ENCODE data around the gene MYO1A. TPM values are rescaled to one million over a fixed set of nuclear protein-coding genes. Genes with fewer than 3 reads are reported as not detected.

MYO1A gene
- total and polyA plus RNA-seq, 2 of the 13 experiments (the other 11 are each of a cell fraction or from before 2014, with no cell fraction given), result 5.3 to 6.0 TPM

DNA sequence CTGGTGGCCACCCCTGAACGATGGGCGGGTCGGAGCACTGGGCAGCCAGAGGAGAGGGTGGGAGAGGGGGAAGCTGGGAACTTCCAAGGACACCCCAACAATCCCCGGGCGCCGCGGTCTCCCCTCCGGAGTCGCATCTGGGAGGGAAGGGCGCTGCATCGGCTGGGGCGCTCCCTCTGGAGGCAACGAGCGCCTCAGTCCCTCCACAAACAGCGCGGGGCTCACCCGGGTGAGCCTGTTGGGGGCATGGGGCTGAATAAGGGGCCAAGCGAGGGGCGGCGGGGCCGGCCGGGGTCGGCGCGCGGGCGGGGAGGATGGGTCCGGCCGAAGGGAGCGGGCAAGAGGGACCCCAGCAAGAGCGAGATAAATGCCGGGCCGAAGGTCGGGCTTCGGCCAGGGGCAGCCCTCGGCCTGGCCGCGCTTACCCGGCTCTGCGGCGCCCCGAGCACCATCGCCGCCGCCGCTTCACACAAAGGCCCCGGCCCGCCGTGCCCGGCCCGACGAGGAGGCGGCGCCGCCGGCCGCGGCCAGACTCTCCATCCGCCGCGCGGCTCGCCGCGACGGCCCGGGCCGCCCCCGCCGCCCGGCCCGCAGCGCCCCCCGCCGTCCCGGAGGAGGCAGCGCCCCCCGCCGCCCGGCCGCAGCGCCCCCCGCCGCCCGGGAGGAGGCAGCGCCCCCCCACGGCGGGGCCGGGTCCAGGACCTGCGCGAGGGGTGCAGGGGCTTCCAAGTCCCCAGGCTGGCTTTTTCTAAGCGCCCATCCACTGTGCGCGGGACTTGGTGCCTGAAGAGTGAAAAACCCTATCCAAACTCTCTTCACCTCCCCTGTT lies 43.7 kb downstream of the MYO1A start, which contains the start of gene ZBTB39 (continued):
- TF ChIP-seq, protein P1, sequence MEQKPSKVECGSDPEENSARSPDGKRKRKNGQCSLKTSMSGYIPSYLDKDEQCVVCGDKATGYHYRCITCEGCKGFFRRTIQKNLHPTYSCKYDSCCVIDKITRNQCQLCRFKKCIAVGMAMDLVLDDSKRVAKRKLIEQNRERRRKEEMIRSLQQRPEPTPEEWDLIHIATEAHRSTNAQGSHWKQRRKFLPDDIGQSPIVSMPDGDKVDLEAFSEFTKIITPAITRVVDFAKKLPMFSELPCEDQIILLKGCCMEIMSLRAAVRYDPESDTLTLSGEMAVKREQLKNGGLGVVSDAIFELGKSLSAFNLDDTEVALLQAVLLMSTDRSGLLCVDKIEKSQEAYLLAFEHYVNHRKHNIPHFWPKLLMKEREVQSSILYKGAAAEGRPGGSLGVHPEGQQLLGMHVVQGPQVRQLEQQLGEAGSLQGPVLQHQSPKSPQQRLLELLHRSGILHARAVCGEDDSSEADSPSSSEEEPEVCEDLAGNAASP (CRISPR knock-in tag; IDR thresholded peaks at IDR 0.05; ENCODE audit: borderline replicate concordance), result no peak
- TF ChIP-seq ZNF513 (CRISPR knock-in tag; conservative IDR thresholded peaks at IDR 0.05), result no peak
- no peak for TF ChIP-seq ZSCAN12 (CRISPR knock-in tag; IDR thresholded peaks at IDR 0.05)
- no peak for TF ChIP-seq HNF1B (CRISPR knock-in tag; IDR thresholded peaks at IDR 0.05)
- no peak for TF ChIP-seq BATF2 (CRISPR knock-in tag; IDR thresholded peaks at IDR 0.05)
- no peak for TF ChIP-seq ZNF317 (CRISPR knock-in tag; IDR thresholded peaks at IDR 0.05)
- no peak for TF ChIP-seq LBX2 (CRISPR knock-in tag; IDR thresholded peaks at IDR 0.05; ENCODE audit: borderline replicate concordance)
- TF ChIP-seq NFE2 (CRISPR knock-in tag; IDR thresholded peaks at IDR 0.05), result no peak
- TF ChIP-seq, protein P2, sequence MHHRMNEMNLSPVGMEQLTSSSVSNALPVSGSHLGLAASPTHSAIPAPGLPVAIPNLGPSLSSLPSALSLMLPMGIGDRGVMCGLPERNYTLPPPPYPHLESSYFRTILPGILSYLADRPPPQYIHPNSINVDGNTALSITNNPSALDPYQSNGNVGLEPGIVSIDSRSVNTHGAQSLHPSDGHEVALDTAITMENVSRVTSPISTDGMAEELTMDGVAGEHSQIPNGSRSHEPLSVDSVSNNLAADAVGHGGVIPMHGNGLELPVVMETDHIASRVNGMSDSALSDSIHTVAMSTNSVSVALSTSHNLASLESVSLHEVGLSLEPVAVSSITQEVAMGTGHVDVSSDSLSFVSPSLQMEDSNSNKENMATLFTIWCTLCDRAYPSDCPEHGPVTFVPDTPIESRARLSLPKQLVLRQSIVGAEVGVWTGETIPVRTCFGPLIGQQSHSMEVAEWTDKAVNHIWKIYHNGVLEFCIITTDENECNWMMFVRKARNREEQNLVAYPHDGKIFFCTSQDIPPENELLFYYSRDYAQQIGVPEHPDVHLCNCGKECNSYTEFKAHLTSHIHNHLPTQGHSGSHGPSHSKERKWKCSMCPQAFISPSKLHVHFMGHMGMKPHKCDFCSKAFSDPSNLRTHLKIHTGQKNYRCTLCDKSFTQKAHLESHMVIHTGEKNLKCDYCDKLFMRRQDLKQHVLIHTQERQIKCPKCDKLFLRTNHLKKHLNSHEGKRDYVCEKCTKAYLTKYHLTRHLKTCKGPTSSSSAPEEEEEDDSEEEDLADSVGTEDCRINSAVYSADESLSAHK (CRISPR knock-in tag; IDR thresholded peaks at IDR 0.05; ENCODE audit: borderline replicate concordance), result no peak
- TF ChIP-seq, protein P3, sequence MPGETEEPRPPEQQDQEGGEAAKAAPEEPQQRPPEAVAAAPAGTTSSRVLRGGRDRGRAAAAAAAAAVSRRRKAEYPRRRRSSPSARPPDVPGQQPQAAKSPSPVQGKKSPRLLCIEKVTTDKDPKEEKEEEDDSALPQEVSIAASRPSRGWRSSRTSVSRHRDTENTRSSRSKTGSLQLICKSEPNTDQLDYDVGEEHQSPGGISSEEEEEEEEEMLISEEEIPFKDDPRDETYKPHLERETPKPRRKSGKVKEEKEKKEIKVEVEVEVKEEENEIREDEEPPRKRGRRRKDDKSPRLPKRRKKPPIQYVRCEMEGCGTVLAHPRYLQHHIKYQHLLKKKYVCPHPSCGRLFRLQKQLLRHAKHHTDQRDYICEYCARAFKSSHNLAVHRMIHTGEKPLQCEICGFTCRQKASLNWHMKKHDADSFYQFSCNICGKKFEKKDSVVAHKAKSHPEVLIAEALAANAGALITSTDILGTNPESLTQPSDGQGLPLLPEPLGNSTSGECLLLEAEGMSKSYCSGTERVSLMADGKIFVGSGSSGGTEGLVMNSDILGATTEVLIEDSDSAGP (CRISPR knock-in tag; IDR thresholded peaks at IDR 0.05; ENCODE audit: borderline replicate concordance), result no peak
- TF ChIP-seq, protein P4, sequence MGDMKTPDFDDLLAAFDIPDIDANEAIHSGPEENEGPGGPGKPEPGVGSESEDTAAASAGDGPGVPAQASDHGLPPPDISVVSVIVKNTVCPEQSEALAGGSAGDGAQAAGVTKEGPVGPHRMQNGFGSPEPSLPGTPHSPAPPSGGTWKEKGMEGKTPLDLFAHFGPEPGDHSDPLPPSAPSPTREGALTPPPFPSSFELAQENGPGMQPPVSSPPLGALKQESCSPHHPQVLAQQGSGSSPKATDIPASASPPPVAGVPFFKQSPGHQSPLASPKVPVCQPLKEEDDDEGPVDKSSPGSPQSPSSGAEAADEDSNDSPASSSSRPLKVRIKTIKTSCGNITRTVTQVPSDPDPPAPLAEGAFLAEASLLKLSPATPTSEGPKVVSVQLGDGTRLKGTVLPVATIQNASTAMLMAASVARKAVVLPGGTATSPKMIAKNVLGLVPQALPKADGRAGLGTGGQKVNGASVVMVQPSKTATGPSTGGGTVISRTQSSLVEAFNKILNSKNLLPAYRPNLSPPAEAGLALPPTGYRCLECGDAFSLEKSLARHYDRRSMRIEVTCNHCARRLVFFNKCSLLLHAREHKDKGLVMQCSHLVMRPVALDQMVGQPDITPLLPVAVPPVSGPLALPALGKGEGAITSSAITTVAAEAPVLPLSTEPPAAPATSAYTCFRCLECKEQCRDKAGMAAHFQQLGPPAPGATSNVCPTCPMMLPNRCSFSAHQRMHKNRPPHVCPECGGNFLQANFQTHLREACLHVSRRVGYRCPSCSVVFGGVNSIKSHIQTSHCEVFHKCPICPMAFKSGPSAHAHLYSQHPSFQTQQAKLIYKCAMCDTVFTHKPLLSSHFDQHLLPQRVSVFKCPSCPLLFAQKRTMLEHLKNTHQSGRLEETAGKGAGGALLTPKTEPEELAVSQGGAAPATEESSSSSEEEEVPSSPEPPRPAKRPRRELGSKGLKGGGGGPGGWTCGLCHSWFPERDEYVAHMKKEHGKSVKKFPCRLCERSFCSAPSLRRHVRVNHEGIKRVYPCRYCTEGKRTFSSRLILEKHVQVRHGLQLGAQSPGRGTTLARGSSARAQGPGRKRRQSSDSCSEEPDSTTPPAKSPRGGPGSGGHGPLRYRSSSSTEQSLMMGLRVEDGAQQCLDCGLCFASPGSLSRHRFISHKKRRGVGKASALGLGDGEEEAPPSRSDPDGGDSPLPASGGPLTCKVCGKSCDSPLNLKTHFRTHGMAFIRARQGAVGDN (CRISPR knock-in tag; IDR thresholded peaks at IDR 0.05), result peak; percentile 45; the same call in 1 of the 2 replicates
- TF ChIP-seq ZNF780A (CRISPR knock-in tag; IDR thresholded peaks at IDR 0.05), result no peak

Data from HepG2 (cell line).